Body of pancreas (tissue), 4 donors: ENCODE results near the gene ABCC10.

Source experiments
- POLR2A ChIP-seq, 3 donors: fragments of 450-650 bp; IDR thresholded peaks; one replicate each; pipeline ENCODE4 v1.6.1; 2016; ENCODE audit warnings: antibody characterized with exemption in 3 of 3, mild to moderate bottlenecking in 2 of 3
- TF ChIP-seq, protein P1 (sequence below), 7 experiments: fragments of 450-650 bp in 4 of 7; fragments of 200-600 bp in 3 of 7; sonication (generic) in 3 of 7; IDR thresholded peaks; one replicate each; pipeline ENCODE4 v1.5.1; 2016 to 2019; ENCODE audit warnings: antibody characterized with exemption in 7 of 7

DNA sequence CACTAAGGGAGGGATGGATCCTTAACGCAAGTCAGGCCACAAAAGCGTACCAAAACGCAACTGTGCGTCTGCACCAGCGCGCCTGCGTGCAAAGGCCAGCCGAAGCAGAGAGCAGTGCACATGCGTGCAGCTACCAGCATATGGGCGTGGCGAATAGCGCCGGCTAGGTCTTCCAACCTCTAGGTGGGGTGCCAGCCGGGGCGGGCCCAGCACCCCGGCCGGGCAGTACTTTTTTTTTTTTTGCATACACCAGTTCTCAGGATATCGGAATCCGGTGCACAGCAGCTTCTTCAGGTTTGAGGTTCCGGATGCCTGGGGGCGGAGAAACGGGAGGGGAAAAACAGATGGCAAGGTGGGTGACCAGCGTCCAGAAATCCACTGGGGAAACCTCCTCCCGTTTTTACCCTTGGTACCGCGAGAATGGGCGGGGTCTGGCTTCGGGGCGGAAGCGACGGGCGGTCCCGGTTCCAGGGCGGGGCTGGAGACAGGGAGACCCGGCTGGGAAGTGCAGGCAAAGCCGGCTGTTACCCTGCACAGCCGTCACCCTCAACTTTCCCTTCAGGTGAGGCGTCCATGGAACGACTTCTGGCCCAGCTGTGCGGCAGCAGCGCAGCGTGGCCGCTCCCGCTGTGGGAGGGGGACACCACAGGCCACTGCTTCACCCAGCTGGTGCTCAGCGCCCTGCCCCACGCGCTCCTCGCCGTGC, at the start of gene ABCC10:
- TF ChIP-seq, protein P1, sequence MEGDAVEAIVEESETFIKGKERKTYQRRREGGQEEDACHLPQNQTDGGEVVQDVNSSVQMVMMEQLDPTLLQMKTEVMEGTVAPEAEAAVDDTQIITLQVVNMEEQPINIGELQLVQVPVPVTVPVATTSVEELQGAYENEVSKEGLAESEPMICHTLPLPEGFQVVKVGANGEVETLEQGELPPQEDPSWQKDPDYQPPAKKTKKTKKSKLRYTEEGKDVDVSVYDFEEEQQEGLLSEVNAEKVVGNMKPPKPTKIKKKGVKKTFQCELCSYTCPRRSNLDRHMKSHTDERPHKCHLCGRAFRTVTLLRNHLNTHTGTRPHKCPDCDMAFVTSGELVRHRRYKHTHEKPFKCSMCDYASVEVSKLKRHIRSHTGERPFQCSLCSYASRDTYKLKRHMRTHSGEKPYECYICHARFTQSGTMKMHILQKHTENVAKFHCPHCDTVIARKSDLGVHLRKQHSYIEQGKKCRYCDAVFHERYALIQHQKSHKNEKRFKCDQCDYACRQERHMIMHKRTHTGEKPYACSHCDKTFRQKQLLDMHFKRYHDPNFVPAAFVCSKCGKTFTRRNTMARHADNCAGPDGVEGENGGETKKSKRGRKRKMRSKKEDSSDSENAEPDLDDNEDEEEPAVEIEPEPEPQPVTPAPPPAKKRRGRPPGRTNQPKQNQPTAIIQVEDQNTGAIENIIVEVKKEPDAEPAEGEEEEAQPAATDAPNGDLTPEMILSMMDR (IDR thresholded peaks at IDR 0.05): peak; percentile 25 to 84 (median 57)
- TF ChIP-seq POLR2A (IDR thresholded peaks at IDR 0.05): peak; percentile 63 to 86 (median 78)
